Ovary (tissue), 9 donors: ENCODE data around the gene ATG16L2. TPM values are rescaled to one million over a fixed set of nuclear protein-coding genes. Genes with fewer than 3 reads are reported as not detected.

Experiments
- DNase-seq, 5 donors: peaks; one replicate each; pipeline ENCODE4 v3.0.0-alpha.2; 2019 to 2020
- H3K27ac ChIP-seq, 2 donors: fragments of 200-600 bp; one replicate each; pipeline versions ENCODE4 v1.5.1 to v1.8.0; 2019 to 2022
- H3K27me3 ChIP-seq: fragments of 200-600 bp; one replicate; pipeline ENCODE4 v1.8.0; 2022
- H3K36me3 ChIP-seq: fragments of 200-600 bp; sonication (generic); one replicate; pipeline ENCODE4 v1.5.1; 2019
- H3K4me1 ChIP-seq: one replicate; pipeline ENCODE4 v1.8.1; 2013; ENCODE audit warnings: mild to moderate bottlenecking, moderate library complexity; ENCODE audit not compliant: insufficient read depth
- H3K4me3 ChIP-seq: fragments of 200-600 bp; sonication (generic); one replicate; pipeline ENCODE4 v1.5.1; 2017
- H3K9me3 ChIP-seq, 2 donors: fragments of 200-600 bp in 1 of 2; sonication (generic) in 1 of 2; one replicate each; pipeline versions ENCODE4 v1.5.1 to v1.8.1; 2013 to 2019; ENCODE audit warnings: mild to moderate bottlenecking in 1 of 2, moderate library complexity in 1 of 2
- CTCF ChIP-seq, 3 donors: fragments of 450-650 bp in 2 of 3; fragments of 200-600 bp in 1 of 3; IDR thresholded peaks; one replicate each; pipeline versions ENCODE4 v1.5.1 to v1.8.0; 2016 to 2022; ENCODE audit warnings: antibody characterized with exemption in 3 of 3, mild to moderate bottlenecking in 1 of 3
- EP300 ChIP-seq: sonication (generic); formaldehyde crosslinking; IDR thresholded peaks from one replicate; pipeline ENCODE4 v1.6.1; 2017; ENCODE audit warnings: antibody characterized with exemption
- POLR2A ChIP-seq: fragments of 450-650 bp; IDR thresholded peaks from one replicate; pipeline ENCODE4 v1.6.1; 2017; ENCODE audit warnings: antibody characterized with exemption, mild to moderate bottlenecking, moderate library complexity
- WGBS, 3 donors: extraction: QIAGEN DNeasy Blood & Tissue Kit in 1 of 3; methylation state at CpG; one replicate each; pipeline versions ENCODE4 v1.1.5 to v1.1.7; 2013 to 2017; 5-methylcytosine and 5-hydroxymethylcytosine counted together
- intact Hi-C, 4 donors: fragments of 100-400 bp; cut with DNase I; formaldehyde crosslinking; loops; one replicate each; pipeline versions ENCODE4 v1.11.0 to v1.15.1; 2022 to 2023
- polyA plus RNA-seq, 2 donors: library from polyadenylated mRNA; stranded (reverse); fragments of 200-250 nt in 1 of 2; fragments of 350-450 nt in 1 of 2; fragmentation: Illumina TruSeq in 1 of 2; extraction: RNeasy Lipid Tissue Mini Kit (QIAGEN cat#74804) in 1 of 2; gene quantifications; one replicate each; pipeline ENCODE4 v1.2.3, GENCODE V29; 2013 to 2014
- total RNA-seq, 7 donors: library from RNA; depleted of rRNA in 2 of 7; stranded (reverse); fragments of >200 nt in 2 of 7; fragmentation: NEBNext Ultra II Directional in 3 of 7; extraction: Animal tissue kit (Norgen Biotek cat#: 25700) in 3 of 7; gene quantifications; one replicate each; pipeline versions ENCODE4 v1.1.0 to v1.2.4, GENCODE V29; 2016 to 2023
- donor health status: DM: no; HTN: no; CAD: no; lungs with moderate emphysema.
- donor health status: DM: no; HTN: no; CAD: no.
- donor health status: Bipolar disorder and iron deficiency.
- donor health status: DM: yes; HTN: yes; CAD: no.
- donor health status: DM: no; HTN: no; CAD: no.
- donor health status: DM: yes; HTN: yes; CAD: no.

Gene ATG16L2
- total and polyA plus RNA-seq, 9 donors: 21.8 to 42.3 (median 30.3) TPM

- TF ChIP-seq CTCF (IDR thresholded peaks at IDR 0.05) (no peak), EP300 (no peak), POLR2A (no peak)
- intact Hi-C loops: no loop called here
- H3K9me3 ChIP-seq: no peaks in the 10 kb centered on the region
- no peaks in the 10 kb centered on the region for H3K36me3 ChIP-seq
- H3K4me3 ChIP-seq: no peak overlapping the region
- no peak overlapping the region for H3K27ac ChIP-seq
- DNase-seq: no peak
- peaks cover 7% of the 10 kb centered on the region for H3K4me1 ChIP-seq
- H3K27me3 ChIP-seq: no peaks in the 10 kb centered on the region
- WGBS, 3 donors: 94 to 98% (median 98%) methylated on average over 5 of the region's 5 CpGs
Observed at GRCh38 chr11:72867970-72868369, 53.8 kb downstream of the ATG16L2 start.

GRCh38 chr11:72869831-72870230 lies 55.6 kb downstream of the ATG16L2 start:
- Histone ChIP-seq H3K27me3 (no peaks in the 10 kb centered on the region), H3K27ac (no peak overlapping the region), H3K9me3 (no peaks in the 10 kb centered on the region), H3K36me3 (no peaks in the 10 kb centered on the region), H3K4me1 (peaks cover 2% of the 10 kb centered on the region), H3K4me3 (no peak overlapping the region)
- DNase-seq: no peak
- intact Hi-C loops: no loop called here
- TF ChIP-seq EP300 (no peak), CTCF (IDR thresholded peaks at IDR 0.05) (no peak), POLR2A (no peak)
- WGBS, 3 donors: 83 to 86% (median 85%) methylated on average over 4 of the region's 4 CpGs

GRCh38 chr11:72871119-72871518 lies 56.9 kb downstream of the ATG16L2 start:
- intact Hi-C loops: no loop called here
- no peak for DNase-seq
- TF ChIP-seq POLR2A (no peak), CTCF (IDR thresholded peaks at IDR 0.05) (no peak), EP300 (no peak)
- Histone ChIP-seq H3K4me3 (no peak overlapping the region), H3K36me3 (no peaks in the 10 kb centered on the region), H3K27me3 (no peaks in the 10 kb centered on the region), H3K27ac (no peak overlapping the region), H3K9me3 (no peaks in the 10 kb centered on the region), H3K4me1 (no peaks in the 10 kb centered on the region)
- 74 to 86% (median 74%) methylated on average over 1 of the region's 1 CpG for WGBS, 3 donors

- no peaks in the 10 kb centered on the region for H3K36me3 ChIP-seq
- WGBS, 3 donors: 95 to 100% (median 97%) methylated on average over 1 of the region's 1 CpG
- no peaks in the 10 kb centered on the region for H3K4me1 ChIP-seq
- no peaks in the 10 kb centered on the region for H3K9me3 ChIP-seq
- H3K27ac ChIP-seq: no peak overlapping the region
- no peaks in the 10 kb centered on the region for H3K27me3 ChIP-seq
- intact Hi-C loops: no loop called here
- H3K4me3 ChIP-seq: no peak overlapping the region
- no peak for DNase-seq
- TF ChIP-seq EP300 (no peak), POLR2A (no peak), CTCF (IDR thresholded peaks at IDR 0.05) (no peak)
Observed at GRCh38 chr11:72872012-72872411, 57.8 kb downstream of the ATG16L2 start.

GRCh38 chr11:72875736-72876135 lies 61.5 kb downstream of the ATG16L2 start:
- no peaks in the 10 kb centered on the region for H3K9me3 ChIP-seq
- H3K27ac ChIP-seq: no peak overlapping the region
- DNase-seq: no peak
- H3K27me3 ChIP-seq: no peaks in the 10 kb centered on the region
- H3K4me3 ChIP-seq: no peak overlapping the region
- intact Hi-C loops: no loop called here
- 78 to 95% (median 80%) methylated on average over 1 of the region's 1 CpG for WGBS, 3 donors
- H3K36me3 ChIP-seq: no peaks in the 10 kb centered on the region
- no peaks in the 10 kb centered on the region for H3K4me1 ChIP-seq
- TF ChIP-seq POLR2A (no peak), CTCF (IDR thresholded peaks at IDR 0.05) (no peak), EP300 (no peak)
